ENCODE measurements around the gene TTC33. TPM values are rescaled to one million over a fixed set of nuclear protein-coding genes. Genes with fewer than 3 reads are reported as not detected.
"Not testable (repeated sequence)": the region's sequence is repeated elsewhere in the genome, so short reads cannot be mapped to it uniquely, and the experiment has no call there.

The TTC33 gene
- total RNA-seq, 4 donors from 2014 or later: 5.0 to 12.6 (median 7.0) TPM

DNA sequence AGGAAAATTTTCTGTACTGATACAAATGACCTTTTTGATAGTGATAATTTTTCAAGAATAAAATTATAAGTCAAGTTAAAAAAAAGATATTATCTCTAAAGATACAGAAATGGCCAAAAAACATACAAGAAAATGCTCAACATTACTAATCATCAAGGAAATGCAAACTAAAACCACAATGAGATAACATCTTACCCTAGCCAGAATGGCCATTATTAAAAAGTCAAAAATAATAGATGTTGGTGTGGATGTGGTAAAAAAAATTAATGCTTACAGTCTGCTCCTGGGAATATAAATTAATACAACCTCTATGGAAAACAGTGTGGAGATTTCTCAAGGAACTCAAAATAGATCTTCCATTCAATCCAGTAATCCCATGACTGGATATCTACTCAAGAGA is 99.0 kb downstream of the TTC33 start:
- Histone ChIP-seq H3K4me1 (no peaks in the 10 kb centered on the region), H3K4me3 (no peak overlapping the region), H3K36me3 (no peaks in the 10 kb centered on the region), H3K27ac (no peak overlapping the region), H3K9me3 (no peaks in the 10 kb centered on the region), H3K27me3 (no peaks in the 10 kb centered on the region)
- intact Hi-C loops (cut with DNase I): no loop called here
- TF ChIP-seq POLR2A (IDR thresholded peaks at IDR 0.05): no peak
- TF ChIP-seq, protein P1, sequence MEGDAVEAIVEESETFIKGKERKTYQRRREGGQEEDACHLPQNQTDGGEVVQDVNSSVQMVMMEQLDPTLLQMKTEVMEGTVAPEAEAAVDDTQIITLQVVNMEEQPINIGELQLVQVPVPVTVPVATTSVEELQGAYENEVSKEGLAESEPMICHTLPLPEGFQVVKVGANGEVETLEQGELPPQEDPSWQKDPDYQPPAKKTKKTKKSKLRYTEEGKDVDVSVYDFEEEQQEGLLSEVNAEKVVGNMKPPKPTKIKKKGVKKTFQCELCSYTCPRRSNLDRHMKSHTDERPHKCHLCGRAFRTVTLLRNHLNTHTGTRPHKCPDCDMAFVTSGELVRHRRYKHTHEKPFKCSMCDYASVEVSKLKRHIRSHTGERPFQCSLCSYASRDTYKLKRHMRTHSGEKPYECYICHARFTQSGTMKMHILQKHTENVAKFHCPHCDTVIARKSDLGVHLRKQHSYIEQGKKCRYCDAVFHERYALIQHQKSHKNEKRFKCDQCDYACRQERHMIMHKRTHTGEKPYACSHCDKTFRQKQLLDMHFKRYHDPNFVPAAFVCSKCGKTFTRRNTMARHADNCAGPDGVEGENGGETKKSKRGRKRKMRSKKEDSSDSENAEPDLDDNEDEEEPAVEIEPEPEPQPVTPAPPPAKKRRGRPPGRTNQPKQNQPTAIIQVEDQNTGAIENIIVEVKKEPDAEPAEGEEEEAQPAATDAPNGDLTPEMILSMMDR (IDR thresholded peaks at IDR 0.05): no peak
- DNase-seq: no peak

DNA sequence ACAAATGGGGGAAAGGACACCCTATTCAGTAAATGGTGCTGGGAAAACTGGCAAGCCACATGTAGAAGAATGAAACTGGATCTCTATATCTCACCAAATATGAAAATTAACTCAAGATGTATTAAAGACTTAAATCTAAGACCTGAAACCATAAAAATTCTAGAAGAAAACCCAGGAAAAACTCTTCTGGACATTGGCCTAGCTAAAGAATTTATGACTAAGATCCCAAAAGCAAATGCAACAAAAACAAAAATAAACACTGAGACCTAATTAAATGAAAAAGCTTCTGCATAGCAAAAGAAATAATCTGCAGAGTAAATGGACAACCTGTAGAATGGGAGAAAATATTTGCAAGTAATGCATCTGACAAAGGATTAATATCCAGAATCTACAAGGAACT is 99.7 kb downstream of the TTC33 start:
- H3K4me3 ChIP-seq; H3K36me3 ChIP-seq; H3K9me3 ChIP-seq; H3K27me3 ChIP-seq; DNase-seq; H3K27ac ChIP-seq; H3K4me1 ChIP-seq; intact Hi-C loops (cut with DNase I): not testable (repeated sequence)

- Histone ChIP-seq H3K27ac (no peak overlapping the region), H3K36me3 (no peaks in the 10 kb centered on the region), H3K9me3 (no peaks in the 10 kb centered on the region), H3K27me3 (no peaks in the 10 kb centered on the region), H3K4me1 (no peaks in the 10 kb centered on the region), H3K4me3 (no peak overlapping the region)
- 54 to 70% methylated on average over 2 of the region's 2 CpGs for WGBS, 2 donors
- TF ChIP-seq POLR2A (IDR thresholded peaks at IDR 0.05): no peak
- TF ChIP-seq, protein P1 (IDR thresholded peaks at IDR 0.05): no peak
- no peak for DNase-seq
- intact Hi-C loops (cut with DNase I): no loop called here
Observed at GRCh38 chr5:40655138-40655537, 100.6 kb downstream of the TTC33 start.

DNA sequence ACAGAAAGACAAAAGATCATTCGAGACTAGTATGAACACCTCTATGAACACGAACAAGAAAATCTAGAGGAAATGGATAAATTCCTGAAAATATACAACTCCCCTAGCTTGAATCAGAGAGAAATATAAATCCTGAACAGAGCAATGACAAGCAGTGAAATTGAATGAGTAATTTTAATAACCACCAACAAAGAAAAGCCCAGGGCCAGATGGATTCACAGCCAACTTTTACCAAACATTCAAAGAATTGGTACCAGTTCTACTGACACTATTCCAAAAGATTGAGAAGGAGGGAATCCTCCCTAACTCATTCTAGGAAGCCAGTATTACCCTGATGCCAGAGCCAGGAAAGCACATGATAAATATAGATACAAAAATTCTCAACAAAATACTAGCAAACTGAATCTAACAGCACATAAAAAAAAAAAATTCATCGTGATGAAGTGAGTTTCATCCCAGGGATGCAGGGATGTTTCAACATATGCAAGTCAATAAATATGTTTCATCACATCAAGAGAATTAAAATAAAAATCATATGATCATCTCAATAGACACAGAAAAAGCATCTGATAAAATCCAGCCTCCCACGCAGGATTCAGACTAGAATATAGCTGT is 101.3 kb downstream of the TTC33 start:
- DNase-seq: no peak
- 51 to 70% methylated on average over 4 of the region's 4 CpGs for WGBS, 2 donors
- Histone ChIP-seq H3K36me3 (no peaks in the 10 kb centered on the region), H3K4me3 (no peak overlapping the region), H3K27ac (no peak overlapping the region), H3K27me3 (no peaks in the 10 kb centered on the region), H3K9me3 (no peaks in the 10 kb centered on the region), H3K4me1 (no peaks in the 10 kb centered on the region)
- TF ChIP-seq, protein P1 (IDR thresholded peaks at IDR 0.05): no peak
- no peak for TF ChIP-seq POLR2A (IDR thresholded peaks at IDR 0.05)
- intact Hi-C loops (cut with DNase I): no loop called here

GRCh38 chr5:40653221-40654022 is 102.3 kb downstream of the TTC33 start:
- DNase-seq: no peak
- Histone ChIP-seq H3K27me3 (no peaks in the 10 kb centered on the region), H3K4me1 (no peaks in the 10 kb centered on the region), H3K4me3 (no peak overlapping the region), H3K27ac (peak overlapping the region in 1 of 4 donors; percentile 23), H3K36me3 (no peaks in the 10 kb centered on the region), H3K9me3 (no peaks in the 10 kb centered on the region)
- intact Hi-C loops (cut with DNase I): no loop called here
- TF ChIP-seq POLR2A (IDR thresholded peaks at IDR 0.05): no peak
- TF ChIP-seq, protein P1 (IDR thresholded peaks at IDR 0.05): no peak
- 77 to 89% methylated on average over 3 to 4 of the region's 4 CpGs for WGBS, 2 donors
